H9 (cell line): ENCODE results near the gene MMP11. TPM values are rescaled to one million over a fixed set of nuclear protein-coding genes. Genes with fewer than 3 reads are reported as not detected.

Experiments used
- DNase-seq: peaks from one replicate; pipeline ENCODE4 v3.0.0-alpha.2; 2017
- H2AFZ ChIP-seq: one replicate; pipeline ENCODE4 v1.6.1; 2013; ENCODE audit warnings: mild to moderate bottlenecking, low read length, control low read depth, moderate library complexity
- H2AK5ac ChIP-seq: 2 replicates; pipeline ENCODE4 v1.6.1; 2013; ENCODE audit warnings: low read length, control low read depth, mixed read lengths; ENCODE audit not compliant: insufficient read length
- H2BK120ac ChIP-seq: one replicate; pipeline ENCODE4 v1.6.1; 2013; ENCODE audit warnings: low read depth, mild to moderate bottlenecking, low read length, control low read depth, inconsistent platforms; ENCODE audit not compliant: poor library complexity, severe bottlenecking
- H2BK12ac ChIP-seq: 2 replicates; pipeline ENCODE4 v1.6.1; 2013; ENCODE audit warnings: low read length, control low read depth, mixed read lengths, low read depth; ENCODE audit not compliant: insufficient read length
- H2BK15ac ChIP-seq: 2 replicates; pipeline ENCODE4 v1.6.1; 2013; ENCODE audit warnings: low read depth, low read length, control low read depth
- H2BK20ac ChIP-seq: one replicate; pipeline ENCODE4 v1.6.1; 2013; ENCODE audit warnings: low read depth, mild to moderate bottlenecking, low read length, control low read depth, inconsistent platforms; ENCODE audit not compliant: poor library complexity, severe bottlenecking
- H2BK5ac ChIP-seq: 2 replicates; pipeline ENCODE4 v1.6.1; 2013; ENCODE audit warnings: low read length, control low read depth, mixed read lengths; ENCODE audit not compliant: insufficient read length
- H3K14ac ChIP-seq: 2 replicates; pipeline ENCODE4 v1.6.1; 2013; ENCODE audit warnings: low read length, control low read depth; ENCODE audit not compliant: insufficient read depth
- H3K18ac ChIP-seq: 2 replicates; pipeline ENCODE4 v1.6.1; 2013; ENCODE audit warnings: low read depth, mild to moderate bottlenecking, mixed read lengths, low read length, control low read depth; ENCODE audit not compliant: insufficient read length
- H3K23ac ChIP-seq: 2 replicates; pipeline ENCODE4 v1.6.1; 2013; ENCODE audit warnings: low read length, control low read depth, mixed read lengths, low read depth; ENCODE audit not compliant: insufficient read length
- H3K23me2 ChIP-seq: 2 replicates; pipeline ENCODE4 v1.6.1; 2013; ENCODE audit warnings: low read depth, mild to moderate bottlenecking, mixed read lengths, low read length, control low read depth; ENCODE audit not compliant: insufficient read length, poor library complexity, severe bottlenecking
- H3K27ac ChIP-seq: 2 replicates; pipeline ENCODE4 v1.5.1; 2013; ENCODE audit warnings: low read length, control low read depth, mixed read lengths, low read depth; ENCODE audit not compliant: insufficient read length
- H3K27me3 ChIP-seq: 2 replicates; pipeline ENCODE4 v1.6.1; 2013; ENCODE audit warnings: low read length, control low read depth, inconsistent platforms; ENCODE audit not compliant: insufficient read depth
- H3K4ac ChIP-seq: 2 replicates; pipeline ENCODE4 v1.6.1; 2013; ENCODE audit warnings: low read depth, mild to moderate bottlenecking, control low read depth, inconsistent platforms, low read length, moderate library complexity
- H3K4me1 ChIP-seq: 2 replicates; pipeline ENCODE4 v1.6.1; 2013; ENCODE audit warnings: low read length, control low read depth, inconsistent platforms; ENCODE audit not compliant: insufficient read depth
- H3K4me2 ChIP-seq: 2 replicates; pipeline ENCODE4 v1.6.1; 2013; ENCODE audit warnings: low read length, control low read depth, mixed read lengths; ENCODE audit not compliant: insufficient read length, insufficient read depth
- H3K56ac ChIP-seq: 2 replicates; pipeline ENCODE4 v1.6.1; 2013; ENCODE audit warnings: low read depth, mild to moderate bottlenecking, mixed read lengths, low read length, control low read depth; ENCODE audit not compliant: insufficient read length
- H3K79me1 ChIP-seq: 2 replicates; pipeline ENCODE4 v1.6.1; 2013; ENCODE audit warnings: low read depth, mild to moderate bottlenecking, moderate library complexity, low read length, control low read depth, inconsistent platforms; ENCODE audit not compliant: insufficient read depth, poor library complexity, severe bottlenecking
- H3K79me2 ChIP-seq: 2 replicates; pipeline ENCODE4 v1.6.1; 2013; ENCODE audit warnings: low read length, control low read depth, inconsistent platforms; ENCODE audit not compliant: insufficient read depth
- H3K9ac ChIP-seq: 2 replicates; pipeline ENCODE4 v1.6.1; 2013; ENCODE audit warnings: low read length, control low read depth, mixed read lengths; ENCODE audit not compliant: insufficient read length; ENCODE audit errors: extremely low read depth
- H3K9me3 ChIP-seq: one replicate; pipeline ENCODE4 v1.6.1; 2013; ENCODE audit warnings: low read depth, low read length, inconsistent platforms; ENCODE audit not compliant: control insufficient read depth
- H3T11ph ChIP-seq: one replicate; pipeline ENCODE4 v1.6.1; 2013; ENCODE audit warnings: mild to moderate bottlenecking, low read length, control low read depth, inconsistent platforms
- H4K20me1 ChIP-seq: one replicate; pipeline ENCODE4 v1.6.1; 2013; ENCODE audit not compliant: control insufficient read depth, insufficient read length, insufficient read depth
- H4K5ac ChIP-seq: 2 replicates; pipeline ENCODE4 v1.6.1; 2013; ENCODE audit warnings: low read depth, mild to moderate bottlenecking, mixed read lengths, low read length, control low read depth; ENCODE audit not compliant: insufficient read length
- H4K8ac ChIP-seq: replicated peaks from 2 replicates; pipeline ENCODE4 v1.6.1; 2013; ENCODE audit warnings: low read length, control low read depth, mixed read lengths, low read depth; ENCODE audit not compliant: insufficient read length
- H4K91ac ChIP-seq: 2 replicates; pipeline ENCODE4 v1.6.1; 2013; ENCODE audit warnings: low read depth, mild to moderate bottlenecking, moderate library complexity, mixed read lengths, low read length, control low read depth; ENCODE audit not compliant: insufficient read length
- H3K27ac Mint-ChIP-seq, 3 experiments: 2 replicates in 2 of 3; 3 replicates in 1 of 3; pipeline ENCODE4 v1.8.0; 2020 to 2021; ENCODE audit warnings: mixed read lengths in 3 of 3, mild to moderate bottlenecking in 1 of 3, moderate library complexity in 1 of 3
- H3K27me3 Mint-ChIP-seq: 2 replicates; pipeline ENCODE4 v1.8.0; 2021; ENCODE audit warnings: low read depth, mild to moderate bottlenecking, moderate library complexity, mixed read lengths
- H3K36me3 Mint-ChIP-seq, 3 experiments: 2 replicates in 2 of 3; 3 replicates in 1 of 3; pipeline ENCODE4 v1.8.0; 2020 to 2021; ENCODE audit warnings: low read depth in 3 of 3, mixed read lengths in 3 of 3; ENCODE audit not compliant: insufficient read depth in 1 of 3
- H3K4me1 Mint-ChIP-seq, 2 experiments: 2 replicates each; pipeline ENCODE4 v1.8.0; 2020; ENCODE audit warnings: mixed read lengths in 2 of 2
- H3K4me3 Mint-ChIP-seq, 2 experiments: 2 replicates in 1 of 2; 3 replicates in 1 of 2; pipeline ENCODE4 v1.8.0; 2020 to 2021; ENCODE audit warnings: mild to moderate bottlenecking in 2 of 2, mixed read lengths in 2 of 2, moderate library complexity in 1 of 2
- H3K9me3 Mint-ChIP-seq, 2 experiments: 2 replicates in 1 of 2; 3 replicates in 1 of 2; pipeline ENCODE4 v1.8.0; 2020; ENCODE audit warnings: mild to moderate bottlenecking in 2 of 2, mixed read lengths in 2 of 2, moderate library complexity in 1 of 2
- CTCF ChIP-seq: fragments of 200-600 bp; sonication (generic); conservative IDR thresholded peaks from 3 replicates; pipeline ENCODE4 v1.8.0; 2021; ENCODE audit warnings: antibody characterized with exemption, mild to moderate bottlenecking
- WGBS: extraction: QIAGEN DNeasy Blood & Tissue Kit; methylation state at CpG from one replicate; pipeline ENCODE4 v1.1.7; 2013; ENCODE audit warnings: missing lambda C conversion rate, low lambda C conversion rate, mixed read lengths; ENCODE audit not compliant: insufficient read length; ENCODE audit errors: extremely low coverage; 5-methylcytosine and 5-hydroxymethylcytosine counted together
- total RNA-seq: library from RNA; stranded (reverse); gene quantifications from 2 replicates; pipeline ENCODE4 v1.2.1, GENCODE V29; 2021

The MMP11 gene
- total RNA-seq, 1 experiment from 2014 or later = 5.3 TPM

- DNase-seq = no peak
- Mint-ChIP-seq H3K9me3 (no peaks in the 10 kb centered on the region), H3K27ac (no peak overlapping the region), H3K27me3 (peaks cover 36% of the 10 kb centered on the region), H3K4me1 (peaks cover 12 to 24% of the 10 kb centered on the region in 2 experiments), H3K4me3 (no peak overlapping the region), H3K36me3 (no peaks in the 10 kb centered on the region)
- Histone ChIP-seq H4K20me1 (no peaks in the 10 kb centered on the region), H3K9ac (no peak overlapping the region), H3K27ac (no peak overlapping the region), H2AFZ (no peak overlapping the region), H3K4me2 (no peak overlapping the region), H3K18ac (no peak overlapping the region), H3K9me3 (no peaks in the 10 kb centered on the region), H3K27me3 (peaks cover 9% of the 10 kb centered on the region; the same call in 1 of the 2 replicates), H2AK5ac (no peak overlapping the region), H3K4ac (no peak overlapping the region), H3K23me2 (peaks cover 5% of the 10 kb centered on the region), H2BK5ac (no peak overlapping the region), H2BK12ac (no peak overlapping the region), H3K23ac (no peak overlapping the region), H3T11ph (no peak overlapping the region), H3K56ac (no peak overlapping the region), H3K79me2 (no peaks in the 10 kb centered on the region), H2BK20ac (no peak overlapping the region), H2BK15ac (no peak overlapping the region), H3K79me1 (no peaks in the 10 kb centered on the region), H4K5ac (no peak overlapping the region), H2BK120ac (no peak overlapping the region), H4K91ac (no peak overlapping the region), H4K8ac (no peak overlapping the region), H3K14ac (no peak overlapping the region; the same call in 1 of the 2 replicates), H3K4me1 (no peaks in the 10 kb centered on the region; the same call in 1 of the 2 replicates)
- TF ChIP-seq CTCF = no peak
- no CpG with 5 or more reads among the region's 11 CpGs for WGBS
Measured at GRCh38 chr22:23777776-23778576, 5.3 kb downstream of the MMP11 start.
